Measurements from ENCODE around the gene TBC1D32. TPM values are rescaled to one million over a fixed set of nuclear protein-coding genes. Genes with fewer than 3 reads are reported as not detected.
A peak's percentile ranks its signal among the peaks of the same experiment; 100 is the strongest.
"Not testable (repeated sequence)": the region's sequence is repeated elsewhere in the genome, so short reads cannot be mapped to it uniquely, and the experiment has no call there.

Gene TBC1D32
- total and polyA plus RNA-seq, 4 donors, result 1.2 to 31.7 (median 3.7) TPM

DNA sequence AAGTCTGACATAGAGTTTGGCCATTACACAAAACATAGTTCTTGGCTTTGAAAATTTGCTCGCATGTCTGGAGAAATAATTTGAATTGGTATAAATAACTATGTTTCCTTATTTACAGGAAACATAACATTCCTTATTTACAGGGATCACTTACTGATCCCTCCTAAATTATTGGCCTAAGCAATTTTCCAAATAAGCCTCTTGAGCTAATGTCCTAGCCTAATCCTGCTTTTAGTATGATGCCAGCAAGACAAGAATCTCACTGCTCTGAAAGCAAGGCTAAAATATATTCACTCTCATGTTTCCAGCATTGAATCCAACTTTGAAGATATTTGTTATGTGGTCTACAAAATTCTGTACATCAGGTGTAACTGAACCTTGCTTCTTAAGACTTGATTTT lies 4.1 kb upstream of the TBC1D32 start:
- ATAC-seq (ENCODE audit: insufficient read depth, low FRiP score) (no peak), DNase-seq (no peak)
- WGBS, 2 donors, result 88 to 100% methylated on average over 1 of the region's 1 CpG
- Histone ChIP-seq H3K36me3 (ENCODE audit: control insufficient read depth in 4 of 4, insufficient read depth in 4 of 4, low read length in 4 of 4) (no peaks in the 10 kb centered on the region), H3K4me3 (no peak overlapping the region), H3K9me3 (ENCODE audit: control insufficient read depth in 4 of 4, insufficient read depth in 3 of 4, low read length in 3 of 4) (peaks cover 0 to 3% (median 0%) of the 10 kb centered on the region in 4 donors), H3K27me3 (ENCODE audit: control insufficient read depth in 3 of 3, insufficient read depth in 3 of 3, low read length in 2 of 3) (no peaks in the 10 kb centered on the region), H3K4me1 (ENCODE audit: control insufficient read depth in 5 of 5, insufficient read depth in 5 of 5, low read length in 5 of 5) (peaks cover 0 to 5% (median 3%) of the 10 kb centered on the region in 5 donors), H3K9ac (ENCODE audit: insufficient read depth in 1 of 2, low read length in 2 of 2) (no peak overlapping the region), H3K27ac (ENCODE audit: low read depth in 1 of 2, low read length in 1 of 2) (no peak overlapping the region)
- TF ChIP-seq, protein P1, sequence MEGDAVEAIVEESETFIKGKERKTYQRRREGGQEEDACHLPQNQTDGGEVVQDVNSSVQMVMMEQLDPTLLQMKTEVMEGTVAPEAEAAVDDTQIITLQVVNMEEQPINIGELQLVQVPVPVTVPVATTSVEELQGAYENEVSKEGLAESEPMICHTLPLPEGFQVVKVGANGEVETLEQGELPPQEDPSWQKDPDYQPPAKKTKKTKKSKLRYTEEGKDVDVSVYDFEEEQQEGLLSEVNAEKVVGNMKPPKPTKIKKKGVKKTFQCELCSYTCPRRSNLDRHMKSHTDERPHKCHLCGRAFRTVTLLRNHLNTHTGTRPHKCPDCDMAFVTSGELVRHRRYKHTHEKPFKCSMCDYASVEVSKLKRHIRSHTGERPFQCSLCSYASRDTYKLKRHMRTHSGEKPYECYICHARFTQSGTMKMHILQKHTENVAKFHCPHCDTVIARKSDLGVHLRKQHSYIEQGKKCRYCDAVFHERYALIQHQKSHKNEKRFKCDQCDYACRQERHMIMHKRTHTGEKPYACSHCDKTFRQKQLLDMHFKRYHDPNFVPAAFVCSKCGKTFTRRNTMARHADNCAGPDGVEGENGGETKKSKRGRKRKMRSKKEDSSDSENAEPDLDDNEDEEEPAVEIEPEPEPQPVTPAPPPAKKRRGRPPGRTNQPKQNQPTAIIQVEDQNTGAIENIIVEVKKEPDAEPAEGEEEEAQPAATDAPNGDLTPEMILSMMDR (IDR thresholded peaks at IDR 0.05; ENCODE audit: control extremely low read depth, extremely low read depth), result no peak

DNA sequence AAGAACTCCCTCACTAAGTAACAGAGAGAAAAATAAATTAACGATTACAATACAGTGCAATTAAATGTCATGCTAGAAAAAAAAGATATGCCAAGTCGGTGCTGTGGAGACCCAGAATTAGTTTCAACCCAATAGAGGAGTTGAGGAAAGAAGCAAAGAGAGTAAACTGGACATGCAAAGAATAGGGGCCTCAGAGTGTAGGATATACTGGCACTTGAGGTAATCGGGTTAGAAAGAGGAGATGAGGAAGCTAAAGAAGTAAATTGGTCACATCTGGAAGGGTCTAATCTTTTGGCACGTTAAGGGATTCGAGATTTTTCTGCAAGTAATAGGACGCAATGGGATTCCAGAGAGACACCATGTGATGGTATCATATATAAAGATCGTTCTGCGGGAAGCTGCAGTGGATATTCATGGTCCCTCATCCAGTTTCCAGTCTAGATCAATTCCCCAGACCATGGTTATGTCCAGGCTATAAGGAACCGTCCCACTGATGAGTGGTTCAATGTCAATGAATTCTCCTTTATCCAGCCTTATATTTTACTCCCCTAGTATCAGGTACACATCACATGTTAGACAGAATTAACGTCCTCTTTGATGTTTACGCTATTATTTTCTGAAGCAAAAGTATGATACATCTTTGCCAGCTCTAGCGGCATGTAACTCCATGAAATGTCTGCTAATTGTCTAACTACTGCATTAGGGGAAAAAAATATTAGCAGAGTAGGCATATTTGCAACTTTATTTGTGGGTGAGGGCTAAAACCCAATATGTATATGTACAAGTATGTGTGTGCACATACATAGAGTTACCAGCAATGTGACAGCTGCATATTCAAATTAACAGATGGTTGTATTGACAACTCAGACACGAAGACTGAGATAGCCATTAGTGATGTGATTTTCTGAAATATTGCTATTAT lies 1.1 kb upstream of the TBC1D32 start:
- peak overlapping the region; percentile 69 for H3K4me3 ChIP-seq
- peak overlapping the region; percentile 96 to 98 for H3K9ac ChIP-seq (ENCODE audit: insufficient read depth in 1 of 2, low read length in 2 of 2)
- H3K27ac ChIP-seq (ENCODE audit: low read depth in 1 of 2, low read length in 1 of 2), result peak overlapping the region; percentile 80 to 97
- 61 to 70% methylated on average over 13 of the region's 13 CpGs for WGBS, 2 donors
- peaks cover 0 to 1% (median 0%) of the 10 kb centered on the region in 4 donors for H3K9me3 ChIP-seq (ENCODE audit: control insufficient read depth in 4 of 4, insufficient read depth in 3 of 4, low read length in 3 of 4)
- H3K4me1 ChIP-seq (ENCODE audit: control insufficient read depth in 5 of 5, insufficient read depth in 5 of 5, low read length in 5 of 5), result peaks cover 0 to 5% (median 3%) of the 10 kb centered on the region in 5 donors
- H3K27me3 ChIP-seq (ENCODE audit: control insufficient read depth in 3 of 3, insufficient read depth in 3 of 3, low read length in 2 of 3), result no peaks in the 10 kb centered on the region
- TF ChIP-seq, protein P1 (IDR thresholded peaks at IDR 0.05; ENCODE audit: control extremely low read depth, extremely low read depth), result no peak
- DNase-seq, result peak in 1 of 3 donors; percentile 4
- H3K36me3 ChIP-seq (ENCODE audit: control insufficient read depth in 4 of 4, insufficient read depth in 4 of 4, low read length in 4 of 4), result no peaks in the 10 kb centered on the region
- no peak for ATAC-seq (ENCODE audit: insufficient read depth, low FRiP score)

DNA sequence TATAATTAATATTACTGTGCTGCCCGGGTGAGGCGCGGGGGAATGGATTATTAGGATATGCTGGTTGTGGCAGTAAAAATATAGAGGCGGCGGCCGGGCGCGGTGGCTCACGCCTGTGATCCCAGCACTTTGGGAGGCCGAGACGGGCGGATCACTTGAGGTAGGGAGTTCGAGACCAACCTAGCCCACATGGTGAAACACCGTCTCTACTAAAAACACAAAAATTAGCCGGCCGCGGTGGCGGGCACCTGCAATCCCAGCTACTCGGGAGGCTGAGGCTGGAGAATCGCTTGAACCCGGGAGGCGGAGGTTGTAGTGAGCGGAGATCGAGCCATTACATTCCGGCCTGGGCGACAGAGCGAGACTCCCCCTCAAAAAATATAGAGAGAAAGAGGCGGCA lies 586 bp downstream of the TBC1D32 start:
- not testable (repeated sequence) for ATAC-seq (ENCODE audit: insufficient read depth, low FRiP score); DNase-seq

DNA sequence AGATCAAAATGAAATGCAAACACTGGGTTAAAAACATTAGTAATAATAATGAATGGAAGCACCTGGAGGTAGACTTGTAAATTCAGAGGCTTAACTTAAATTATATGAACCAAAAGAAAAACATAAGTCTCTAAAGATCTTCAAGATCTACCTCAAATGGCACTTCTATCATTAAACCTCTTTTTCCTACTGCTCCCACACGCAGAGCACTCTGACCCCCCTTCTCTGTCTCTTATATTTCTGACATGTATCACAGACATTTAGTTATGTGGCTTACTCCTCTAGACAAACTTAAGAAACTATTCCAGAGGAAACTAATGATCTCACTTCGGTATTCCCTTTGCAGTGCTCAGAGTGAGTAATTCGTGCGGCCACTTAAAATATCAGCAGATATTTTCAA lies 1.1 kb downstream of the TBC1D32 start:
- Histone ChIP-seq H3K36me3 (ENCODE audit: control insufficient read depth in 4 of 4, insufficient read depth in 4 of 4, low read length in 4 of 4) (no peaks in the 10 kb centered on the region), H3K27ac (ENCODE audit: low read depth in 1 of 2, low read length in 1 of 2) (no peak overlapping the region), H3K27me3 (ENCODE audit: control insufficient read depth in 3 of 3, insufficient read depth in 3 of 3, low read length in 2 of 3) (no peaks in the 10 kb centered on the region), H3K4me1 (ENCODE audit: control insufficient read depth in 5 of 5, insufficient read depth in 5 of 5, low read length in 5 of 5) (peaks cover 0 to 3% (median 2%) of the 10 kb centered on the region in 5 donors), H3K4me3 (no peak overlapping the region), H3K9me3 (ENCODE audit: control insufficient read depth in 4 of 4, insufficient read depth in 3 of 4, low read length in 3 of 4) (no peaks in the 10 kb centered on the region), H3K9ac (ENCODE audit: insufficient read depth in 1 of 2, low read length in 2 of 2) (no peak overlapping the region)
- no peak for ATAC-seq (ENCODE audit: insufficient read depth, low FRiP score)
- 91 to 94% methylated on average over 4 of the region's 4 CpGs for WGBS, 2 donors
- no peak for DNase-seq
- TF ChIP-seq, protein P1 (IDR thresholded peaks at IDR 0.05; ENCODE audit: control extremely low read depth, extremely low read depth), result no peak

More for the DNA sequence above, 586 bp downstream of the TBC1D32 start:
- not testable (repeated sequence) for H3K4me1 ChIP-seq (ENCODE audit: control insufficient read depth in 5 of 5, insufficient read depth in 5 of 5, low read length in 5 of 5); H3K27me3 ChIP-seq (ENCODE audit: control insufficient read depth in 3 of 3, insufficient read depth in 3 of 3, low read length in 2 of 3); H3K4me3 ChIP-seq; H3K9me3 ChIP-seq (ENCODE audit: control insufficient read depth in 4 of 4, insufficient read depth in 3 of 4, low read length in 3 of 4); H3K27ac ChIP-seq (ENCODE audit: low read depth in 1 of 2, low read length in 1 of 2); H3K36me3 ChIP-seq (ENCODE audit: control insufficient read depth in 4 of 4, insufficient read depth in 4 of 4, low read length in 4 of 4)
- 93 to 95% methylated on average over 28 of the region's 28 CpGs for WGBS, 2 donors
- H3K9ac ChIP-seq (ENCODE audit: insufficient read depth in 1 of 2, low read length in 2 of 2), result peak overlapping the region in 1 of 2 donors; percentile 98

Data from lung (tissue), 12 donors.